T-cell (primary cell): ENCODE data around the gene UBL4B. TPM values are rescaled to one million over a fixed set of nuclear protein-coding genes. Genes with fewer than 3 reads are reported as not detected.

Experiments
- ATAC-seq, 4 experiments: fragments of 200-7000 bp in 3 of 4; fragments of 150-1000 bp in 1 of 4; cut with Tn5 transposase; replicated peaks in 1 of 4; 1 replicate in 3 of 4; 2 replicates in 1 of 4; pipeline ENCODE4 v1.10.0; 2021; ENCODE audit warnings: moderate library complexity in 3 of 4, mild to moderate bottlenecking in 2 of 4, moderate number of reproducible peaks in 1 of 4
- CTCF ChIA-PET, 2 donors: fragments of 300-600 bp; sonication (Branson Sonifier 250); formaldehyde crosslinking; loops; one replicate each; lab custom pipeline; 2022; ENCODE audit warnings: antibody characterized with exemption in 2 of 2; lab: Charles Lee
- POLR2A ChIA-PET, 2 donors: fragments of 300-600 bp; sonication (Branson Sonifier 250); formaldehyde crosslinking; loops; one replicate each; lab custom pipeline; 2022; ENCODE audit warnings: antibody characterized with exemption in 2 of 2; lab: Charles Lee
- DNase-seq, 35 experiments: peaks; one replicate each; pipeline versions ENCODE4 v3.0.0 to v3.0.0-alpha.2; 2013 to 2023
- H3K27ac ChIP-seq: one replicate; pipeline ENCODE4 v1.5.1; 2013; ENCODE audit warnings: low read length
- H3K27me3 ChIP-seq, 2 experiments: replicated peaks in 1 of 2; 1 replicate in 1 of 2; 2 replicates in 1 of 2; pipeline versions ENCODE4 v1.6.1 to v1.7.0; 2013; ENCODE audit warnings: low read length in 1 of 2, mixed read lengths in 1 of 2; ENCODE audit not compliant: control insufficient read depth in 2 of 2, insufficient read depth in 2 of 2; ENCODE audit errors: extremely low read depth in 1 of 2
- H3K36me3 ChIP-seq, 2 donors: 1 replicate in 1 of 2; 2 replicates in 1 of 2; pipeline versions ENCODE4 v1.6.1 to v1.7.0; 2013; ENCODE audit warnings: low read length in 1 of 2; ENCODE audit not compliant: control insufficient read depth in 2 of 2, insufficient read depth in 1 of 2; ENCODE audit errors: extremely low read depth in 1 of 2
- H3K4me1 ChIP-seq, 2 experiments: 1 replicate in 1 of 2; 2 replicates in 1 of 2; pipeline versions ENCODE4 v1.6.1 to v1.7.0; 2013; ENCODE audit warnings: low read length in 2 of 2, mixed read lengths in 1 of 2; ENCODE audit not compliant: insufficient read depth in 2 of 2, control insufficient read depth in 1 of 2; ENCODE audit errors: extremely low read depth in 1 of 2
- H3K4me3 ChIP-seq, 2 donors: 1 replicate in 1 of 2; 2 replicates in 1 of 2; pipeline versions ENCODE4 v1.5.1 to v1.7.0; 2013; ENCODE audit warnings: mild to moderate bottlenecking in 2 of 2, low read length in 1 of 2, moderate library complexity in 1 of 2; ENCODE audit not compliant: control insufficient read depth in 1 of 2; ENCODE audit errors: extremely low read depth in 1 of 2
- H3K9me3 ChIP-seq: 2 replicates; pipeline ENCODE4 v1.7.0; 2013
- H3K27ac Mint-ChIP-seq, 2 donors: one replicate each; pipeline ENCODE4 v1.8.0; 2020 to 2021; ENCODE audit warnings: mild to moderate bottlenecking in 2 of 2, mixed read lengths in 2 of 2
- H3K27me3 Mint-ChIP-seq, 2 donors: one replicate each; pipeline ENCODE4 v1.8.0; 2021 to 2022; ENCODE audit warnings: mixed read lengths in 2 of 2
- H3K36me3 Mint-ChIP-seq: one replicate; pipeline ENCODE4 v1.8.0; 2021; ENCODE audit warnings: mixed read lengths
- H3K4me1 Mint-ChIP-seq, 3 donors: one replicate each; pipeline ENCODE4 v1.8.0; 2020 to 2022; ENCODE audit warnings: mixed read lengths in 3 of 3, mild to moderate bottlenecking in 1 of 3
- H3K4me3 Mint-ChIP-seq, 3 donors: one replicate each; pipeline ENCODE4 v1.8.0; 2020 to 2022; ENCODE audit warnings: mild to moderate bottlenecking in 3 of 3, mixed read lengths in 3 of 3, moderate library complexity in 3 of 3
- H3K9me3 Mint-ChIP-seq, 3 donors: one replicate each; pipeline ENCODE4 v1.8.0; 2020 to 2022; ENCODE audit warnings: mixed read lengths in 3 of 3
- WGBS: methylation state at CpG from one replicate; pipeline ENCODE4 v1.1.5; 2013; ENCODE audit warnings: missing lambda C conversion rate; ENCODE audit not compliant: insufficient coverage; 5-methylcytosine and 5-hydroxymethylcytosine counted together
- total RNA-seq, 35 experiments: library from RNA in 6 of 35; stranded (reverse) in 6 of 35; fragments of 120-200 nt in 1 of 35; gene quantifications; one replicate each; pipeline versions ENCODE4 v1.2.1 to v1.2.4 and lab custom pipeline; 2013 to 2026

UBL4B gene
- total RNA-seq, 5 donors from 2014 or later (not counting 1 experiment from before 2014, with no cell fraction given) = not detected

- Mint-ChIP-seq H3K9me3 (no peaks in the 10 kb centered on the region), H3K4me3 (no peak overlapping the region), H3K27me3 (peaks cover 47 to 57% of the 10 kb centered on the region in 2 donors), H3K27ac (no peak overlapping the region), H3K4me1 (peaks cover 0 to 4% (median 3%) of the 10 kb centered on the region in 3 donors), H3K36me3 (no peaks in the 10 kb centered on the region)
- POLR2A ChIA-PET = no interaction called here
- H3K9me3 ChIP-seq = no peaks in the 10 kb centered on the region
- H3K4me1 ChIP-seq = no peaks in the 10 kb centered on the region
- no peaks in the 10 kb centered on the region for H3K36me3 ChIP-seq
- peaks cover 10 to 65% of the 10 kb centered on the region in 2 experiments for H3K27me3 ChIP-seq
- H3K4me3 ChIP-seq = no peak overlapping the region
- CTCF ChIA-PET = interaction anchor here (0.5 to 0.6 kb wide), 2 partner anchors 123 to 173 kb away, joined by 4 to 6 read pairs; no protein-coding TSS in a partner anchor
- H3K27ac ChIP-seq = no peak overlapping the region
- DNase-seq (no peak), ATAC-seq (no peak)
- WGBS = 65% methylated on average over 8 of the region's 8 CpGs
Measured at GRCh38 chr1:110152133-110152785, 40.0 kb downstream of the UBL4B start.

- POLR2A ChIA-PET = no interaction called here
- DNase-seq = no peak
- Mint-ChIP-seq H3K4me1 (peaks cover 0 to 4% (median 3%) of the 10 kb centered on the region in 3 donors), H3K27ac (no peak overlapping the region), H3K4me3 (no peak overlapping the region), H3K27me3 (peaks cover 54 to 61% of the 10 kb centered on the region in 2 donors), H3K9me3 (peaks cover 0 to 5% (median 0%) of the 10 kb centered on the region in 3 donors), H3K36me3 (no peaks in the 10 kb centered on the region)
- Histone ChIP-seq H3K4me3 (no peak overlapping the region), H3K36me3 (no peaks in the 10 kb centered on the region), H3K27me3 (peaks cover 10 to 67% of the 10 kb centered on the region in 2 experiments), H3K4me1 (no peaks in the 10 kb centered on the region), H3K9me3 (no peaks in the 10 kb centered on the region), H3K27ac (no peak overlapping the region)
- no peak for ATAC-seq
- CTCF ChIA-PET = no interaction called here
Measured at GRCh38 chr1:110153407-110153950, 41.2 kb downstream of the UBL4B start.

- ATAC-seq (no peak), DNase-seq (peak in 25 of 35 experiments; percentile 5 to 53 (median 27))
- Mint-ChIP-seq H3K27me3 (peaks cover 49 to 82% of the 10 kb centered on the region in 2 donors), H3K4me1 (peaks cover 0 to 2% (median 0%) of the 10 kb centered on the region in 3 donors), H3K9me3 (peaks cover 0 to 5% (median 0%) of the 10 kb centered on the region in 3 donors), H3K4me3 (no peak overlapping the region), H3K27ac (no peak overlapping the region), H3K36me3 (peaks cover 3% of the 10 kb centered on the region)
- H3K4me1 ChIP-seq = no peaks in the 10 kb centered on the region
- WGBS = 83% methylated on average over 1 of the region's 7 CpGs
- H3K27ac ChIP-seq = no peak overlapping the region
- ChIA-PET POLR2A (interaction anchor here in 1 of 2 donors (0.6 kb wide), 1 partner anchor 47 kb away, joined by 3 read pairs; no protein-coding TSS in a partner anchor), CTCF (no interaction called here)
- no peaks in the 10 kb centered on the region for H3K36me3 ChIP-seq
- H3K27me3 ChIP-seq = peaks cover 6 to 68% of the 10 kb centered on the region in 2 experiments
- no peak overlapping the region for H3K4me3 ChIP-seq
- H3K9me3 ChIP-seq = no peaks in the 10 kb centered on the region
Measured at GRCh38 chr1:110155878-110156522, 43.8 kb downstream of the UBL4B start.

GRCh38 chr1:110158261-110158660, 46.0 kb downstream of the UBL4B start:
- no peak overlapping the region for H3K27ac ChIP-seq
- no peaks in the 10 kb centered on the region for H3K36me3 ChIP-seq
- H3K9me3 Mint-ChIP-seq = peaks cover 0 to 5% (median 0%) of the 10 kb centered on the region in 3 donors
- H3K9me3 ChIP-seq = no peaks in the 10 kb centered on the region
- peaks cover 0 to 60% of the 10 kb centered on the region in 2 experiments for H3K27me3 ChIP-seq
- CTCF ChIA-PET = no interaction called here
- WGBS = 71% methylated on average over 4 of the region's 5 CpGs
- H3K27me3 Mint-ChIP-seq = peaks cover 34 to 71% of the 10 kb centered on the region in 2 donors
- no peak for ATAC-seq
- no peak overlapping the region for H3K27ac Mint-ChIP-seq
- no peak for DNase-seq
- H3K36me3 Mint-ChIP-seq = peaks cover 3% of the 10 kb centered on the region
- POLR2A ChIA-PET = no interaction called here
- H3K4me3 Mint-ChIP-seq = no peak overlapping the region
- H3K4me1 Mint-ChIP-seq = no peaks in the 10 kb centered on the region
- no peak overlapping the region for H3K4me3 ChIP-seq
- no peaks in the 10 kb centered on the region for H3K4me1 ChIP-seq

GRCh38 chr1:110159168-110159567, 46.9 kb downstream of the UBL4B start:
- no peak overlapping the region for H3K4me3 ChIP-seq
- ChIA-PET CTCF (no interaction called here), POLR2A (no interaction called here)
- Mint-ChIP-seq H3K27ac (no peak overlapping the region), H3K4me1 (no peaks in the 10 kb centered on the region), H3K9me3 (peaks cover 0 to 5% (median 0%) of the 10 kb centered on the region in 3 donors), H3K36me3 (peaks cover 3% of the 10 kb centered on the region), H3K27me3 (peaks cover 37 to 71% of the 10 kb centered on the region in 2 donors), H3K4me3 (no peak overlapping the region)
- 20% methylated on average over 1 of the region's 2 CpGs for WGBS
- DNase-seq (no peak), ATAC-seq (no peak)
- H3K4me1 ChIP-seq = no peaks in the 10 kb centered on the region
- no peak overlapping the region for H3K27ac ChIP-seq
- no peaks in the 10 kb centered on the region for H3K9me3 ChIP-seq
- H3K27me3 ChIP-seq = peaks cover 0 to 62% of the 10 kb centered on the region in 2 experiments
- H3K36me3 ChIP-seq = no peaks in the 10 kb centered on the region

- peaks cover 3% of the 10 kb centered on the region for H3K36me3 Mint-ChIP-seq
- H3K27me3 ChIP-seq = peaks cover 0 to 55% of the 10 kb centered on the region in 2 experiments
- peaks cover 0 to 5% (median 0%) of the 10 kb centered on the region in 3 donors for H3K9me3 Mint-ChIP-seq
- H3K27me3 Mint-ChIP-seq = peaks cover 28 to 58% of the 10 kb centered on the region in 2 donors
- no peak overlapping the region for H3K4me3 Mint-ChIP-seq
- 38% methylated on average over 10 of the region's 10 CpGs for WGBS
- POLR2A ChIA-PET = no interaction called here
- no peak for DNase-seq
- no peak overlapping the region for H3K4me3 ChIP-seq
- no peak overlapping the region for H3K27ac Mint-ChIP-seq
- H3K4me1 ChIP-seq = no peaks in the 10 kb centered on the region
- no peaks in the 10 kb centered on the region for H3K4me1 Mint-ChIP-seq
- H3K27ac ChIP-seq = no peak overlapping the region
- H3K9me3 ChIP-seq = no peaks in the 10 kb centered on the region
- CTCF ChIA-PET = no interaction called here
- ATAC-seq = no peak
- H3K36me3 ChIP-seq = no peaks in the 10 kb centered on the region
Measured at GRCh38 chr1:110160538-110161100, 48.4 kb downstream of the UBL4B start.
